Keratinocyte (primary cell): Measurements from ENCODE around the gene OTX2.

Experiments used
- CTCF ChIP-seq, 3 experiments: IDR thresholded peaks in 1 of 3; conservative IDR thresholded peaks in 1 of 3; optimal IDR thresholded peaks in 1 of 3; 2 replicates in 2 of 3; 3 replicates in 1 of 3; pipeline versions ENCODE3 to v1.5.1; 2011; ENCODE audit warnings: low read length in 3 of 3, mild to moderate bottlenecking in 3 of 3, moderate library complexity in 2 of 3, control low read depth in 1 of 3, inconsistent platforms in 1 of 3; ENCODE audit not compliant: insufficient read depth in 2 of 3; ENCODE audit errors: extremely low read depth in 1 of 3
- EZH2 ChIP-seq: IDR thresholded peaks from one replicate; pipeline ENCODE4 v1.6.1; 2012; ENCODE audit warnings: inconsistent platforms, mild to moderate bottlenecking, low read length, moderate library complexity

GRCh38 chr14:56854325-56854724, 44.0 kb upstream of the OTX2 start:
- TF ChIP-seq CTCF (optimal IDR thresholded peaks at IDR 0.05 in 1 of 3, IDR thresholded peaks at IDR 0.05 in 1 of 3, conservative IDR thresholded peaks at IDR 0.05 in 1 of 3; ENCODE audit: extremely low read depth in 1 of 3, insufficient read depth in 2 of 3, low read length in 3 of 3) (no peak), EZH2 (no peak)
